ENCODE data around the gene GPAT2. TPM values are rescaled to one million over a fixed set of nuclear protein-coding genes. Genes with fewer than 3 reads are reported as not detected.
"Not testable (repeated sequence)": the region's sequence is repeated elsewhere in the genome, so short reads cannot be mapped to it uniquely, and the experiment has no call there.

The GPAT2 gene
- total RNA-seq, 1 donor from 2014 or later = 9.4 TPM

DNA sequence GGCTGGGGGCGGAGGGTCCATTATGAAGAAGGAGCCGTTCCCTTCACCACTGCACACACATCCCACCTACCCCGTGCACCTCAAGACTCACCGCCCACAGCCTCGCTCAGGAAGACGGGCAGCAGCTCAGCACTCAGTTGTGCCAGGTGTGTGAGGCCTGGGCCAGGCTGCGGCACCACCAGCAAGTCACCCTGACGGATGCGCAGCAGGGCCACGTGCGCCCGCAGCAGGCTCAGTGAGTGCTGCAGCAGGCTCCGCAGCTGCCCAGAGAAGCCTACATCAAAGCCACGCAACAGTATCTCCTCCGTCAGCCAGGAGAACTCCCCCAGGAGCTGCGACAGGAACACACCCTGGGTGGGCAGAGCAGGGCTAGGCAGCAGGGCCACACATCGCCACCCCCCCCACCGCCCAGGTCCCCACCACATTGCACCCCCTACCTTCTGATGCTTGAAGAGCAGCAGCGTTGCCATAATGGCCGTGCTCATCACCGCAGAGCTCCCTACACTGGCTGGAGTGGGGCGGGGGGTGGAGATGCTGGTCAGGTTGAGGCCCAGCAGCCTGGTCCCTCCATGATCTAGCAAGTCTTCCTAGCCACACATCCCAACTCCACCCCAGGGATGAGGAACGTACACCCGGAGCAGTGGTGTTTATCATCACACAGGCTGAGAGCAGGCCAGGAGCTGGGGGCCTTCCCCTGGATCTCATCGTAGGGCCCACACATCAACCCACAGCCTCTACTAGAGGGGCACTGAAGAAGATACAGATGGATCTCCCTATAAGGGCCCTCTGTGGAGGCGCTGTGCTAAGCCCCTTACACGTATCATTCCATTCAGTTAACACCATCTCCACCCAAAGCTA is 10.2 kb downstream of the GPAT2 start:
- no peak overlapping the region for H3K27ac ChIP-seq
- no peak overlapping the region for H3K4me3 ChIP-seq
- H3K27me3 ChIP-seq = no peaks in the 10 kb centered on the region
- H3K9me3 ChIP-seq = no peaks in the 10 kb centered on the region
- TF ChIP-seq, protein P1, sequence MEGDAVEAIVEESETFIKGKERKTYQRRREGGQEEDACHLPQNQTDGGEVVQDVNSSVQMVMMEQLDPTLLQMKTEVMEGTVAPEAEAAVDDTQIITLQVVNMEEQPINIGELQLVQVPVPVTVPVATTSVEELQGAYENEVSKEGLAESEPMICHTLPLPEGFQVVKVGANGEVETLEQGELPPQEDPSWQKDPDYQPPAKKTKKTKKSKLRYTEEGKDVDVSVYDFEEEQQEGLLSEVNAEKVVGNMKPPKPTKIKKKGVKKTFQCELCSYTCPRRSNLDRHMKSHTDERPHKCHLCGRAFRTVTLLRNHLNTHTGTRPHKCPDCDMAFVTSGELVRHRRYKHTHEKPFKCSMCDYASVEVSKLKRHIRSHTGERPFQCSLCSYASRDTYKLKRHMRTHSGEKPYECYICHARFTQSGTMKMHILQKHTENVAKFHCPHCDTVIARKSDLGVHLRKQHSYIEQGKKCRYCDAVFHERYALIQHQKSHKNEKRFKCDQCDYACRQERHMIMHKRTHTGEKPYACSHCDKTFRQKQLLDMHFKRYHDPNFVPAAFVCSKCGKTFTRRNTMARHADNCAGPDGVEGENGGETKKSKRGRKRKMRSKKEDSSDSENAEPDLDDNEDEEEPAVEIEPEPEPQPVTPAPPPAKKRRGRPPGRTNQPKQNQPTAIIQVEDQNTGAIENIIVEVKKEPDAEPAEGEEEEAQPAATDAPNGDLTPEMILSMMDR (IDR thresholded peaks at IDR 0.05) = no peak
- intact Hi-C loops (cut with DNase I) = loop anchor here (10.0 kb wide), 2 partner anchors 90 to 150 kb away; partner anchors contain the start of gene ADRA2B
- H3K36me3 ChIP-seq = no peaks in the 10 kb centered on the region
- peak in 1 of 2 donors; percentile 58 for DNase-seq (ENCODE audit: low spot score in 2 of 2)
- no peaks in the 10 kb centered on the region for H3K4me1 ChIP-seq

DNA sequence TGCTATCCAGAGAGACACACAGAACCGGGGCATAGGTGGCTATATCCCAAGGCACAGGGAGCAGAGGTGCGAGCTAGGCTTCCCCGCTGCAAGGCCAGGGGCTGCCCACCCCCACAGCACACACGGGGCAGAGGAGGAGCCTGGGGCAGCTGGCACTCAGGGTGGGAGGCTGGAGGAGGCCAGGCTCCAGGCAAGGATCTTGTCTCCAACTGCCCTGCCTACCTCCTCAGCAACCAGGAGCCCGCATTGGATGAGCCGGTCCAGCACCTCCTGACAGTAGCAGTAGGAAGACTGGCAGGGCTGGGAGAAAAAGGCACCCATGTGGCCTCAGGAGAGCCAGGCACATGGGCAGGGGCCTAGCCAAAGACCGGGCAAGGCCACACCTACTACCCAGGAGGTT is 11.0 kb downstream of the GPAT2 start:
- peak in 1 of 2 donors; percentile 57 for DNase-seq (ENCODE audit: low spot score in 2 of 2)
- not testable (repeated sequence) for H3K4me3 ChIP-seq, H3K27me3 ChIP-seq, H3K27ac ChIP-seq, H3K4me1 ChIP-seq, H3K9me3 ChIP-seq, H3K36me3 ChIP-seq
- intact Hi-C loops (cut with DNase I) = loop anchor here (10.0 kb wide), 2 partner anchors 91 to 151 kb away; partner anchors contain the start of gene ADRA2B

DNA sequence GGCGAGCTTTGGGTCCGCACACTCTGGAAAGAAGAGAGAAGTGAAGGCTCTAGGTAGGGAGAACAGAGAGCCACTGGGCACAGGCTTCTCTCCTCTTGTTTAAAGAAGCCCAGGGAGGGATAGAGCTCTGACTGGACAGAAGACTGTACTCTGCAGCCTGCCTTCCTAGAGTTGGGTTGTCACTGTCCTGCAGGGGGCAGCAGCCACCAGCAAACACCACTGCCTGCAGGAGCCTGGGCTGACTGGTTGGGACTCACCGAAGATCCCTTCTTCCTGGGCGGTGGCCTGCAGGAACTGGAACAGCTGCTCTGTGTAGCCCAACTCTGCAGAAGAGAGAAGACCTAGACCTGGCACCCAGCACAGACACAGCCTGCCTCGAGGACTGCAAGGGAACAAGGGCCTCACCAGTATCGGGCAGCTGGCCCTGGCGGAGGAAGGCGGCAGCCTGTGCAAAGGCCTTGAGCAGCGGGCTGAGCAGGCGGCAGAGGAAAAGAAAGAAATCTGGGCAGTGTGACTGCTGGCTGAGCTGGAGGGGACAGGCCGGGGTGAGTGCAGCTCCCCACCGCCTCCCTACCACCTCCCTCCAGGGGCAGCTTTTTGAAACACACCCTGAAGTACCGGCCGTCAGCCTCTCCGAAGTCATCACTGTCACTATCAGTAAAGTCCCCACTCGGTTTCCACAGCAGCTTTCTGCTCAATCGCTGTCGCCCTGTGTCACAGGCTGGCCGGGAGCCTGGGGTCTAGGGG is 11.8 kb downstream of the GPAT2 start:
- intact Hi-C loops (cut with DNase I) = loop anchor here (10.0 kb wide), 2 partner anchors 92 to 152 kb away; partner anchors contain the start of gene ADRA2B
- H3K27ac ChIP-seq, H3K36me3 ChIP-seq, H3K9me3 ChIP-seq, H3K4me1 ChIP-seq, H3K27me3 ChIP-seq, H3K4me3 ChIP-seq: not testable (repeated sequence)
- TF ChIP-seq, protein P1 (IDR thresholded peaks at IDR 0.05) = peak; percentile 68 to 77 (median 76)
- peak; percentile 33 to 84 for DNase-seq (ENCODE audit: low spot score in 2 of 2)

DNA sequence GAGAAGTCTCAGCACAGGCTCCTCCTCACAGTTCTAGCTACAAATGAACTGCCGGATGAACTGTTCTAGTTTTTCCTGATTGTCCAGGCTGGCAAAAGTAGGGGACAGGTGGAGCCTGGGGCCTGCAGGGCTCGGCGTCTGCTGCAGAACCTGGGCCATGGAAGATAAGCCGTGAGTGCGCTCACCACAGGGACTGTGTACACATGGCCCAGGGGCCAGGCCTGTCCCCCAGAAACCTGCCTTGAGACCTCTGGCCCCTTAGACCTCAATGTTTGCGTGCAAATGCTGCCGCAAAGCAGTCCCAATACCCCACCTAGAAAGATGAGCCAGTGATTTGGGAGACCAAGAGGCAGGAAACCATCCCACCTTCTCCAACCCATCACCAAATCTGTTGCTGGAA is 12.6 kb downstream of the GPAT2 start:
- not testable (repeated sequence) for DNase-seq (ENCODE audit: low spot score in 2 of 2); H3K27me3 ChIP-seq; H3K36me3 ChIP-seq; H3K4me1 ChIP-seq; H3K9me3 ChIP-seq; H3K4me3 ChIP-seq; H3K27ac ChIP-seq
- intact Hi-C loops (cut with DNase I) = loop anchor here (10.0 kb wide), 2 partner anchors 93 to 153 kb away; partner anchors contain the start of gene ADRA2B

DNA sequence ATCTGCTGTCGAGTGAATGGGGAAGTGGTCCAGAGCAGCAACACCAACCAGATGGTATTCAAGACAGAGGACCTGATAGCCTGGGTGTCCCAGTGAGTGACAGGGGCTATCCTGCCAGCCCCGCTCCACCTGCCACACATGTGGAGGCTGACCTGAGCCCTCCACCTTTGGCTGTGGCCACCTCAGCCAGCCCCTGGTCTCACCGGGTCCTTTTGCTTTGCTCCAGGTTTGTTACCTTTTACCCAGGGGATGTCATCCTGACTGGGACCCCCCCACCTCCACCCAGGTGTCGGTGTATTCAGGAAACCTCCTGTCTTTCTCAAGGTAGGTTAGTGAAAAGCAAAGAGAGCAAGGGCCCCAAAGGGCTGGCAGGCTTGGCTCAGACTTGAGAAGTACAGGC is 13.6 kb downstream of the GPAT2 start:
- not testable (repeated sequence) for H3K4me1 ChIP-seq; H3K36me3 ChIP-seq; H3K4me3 ChIP-seq; H3K9me3 ChIP-seq; DNase-seq (ENCODE audit: low spot score in 2 of 2); H3K27me3 ChIP-seq; H3K27ac ChIP-seq
- intact Hi-C loops (cut with DNase I) = loop anchor here (10.0 kb wide), 2 partner anchors 94 to 154 kb away; partner anchors contain the start of gene ADRA2B

DNA sequence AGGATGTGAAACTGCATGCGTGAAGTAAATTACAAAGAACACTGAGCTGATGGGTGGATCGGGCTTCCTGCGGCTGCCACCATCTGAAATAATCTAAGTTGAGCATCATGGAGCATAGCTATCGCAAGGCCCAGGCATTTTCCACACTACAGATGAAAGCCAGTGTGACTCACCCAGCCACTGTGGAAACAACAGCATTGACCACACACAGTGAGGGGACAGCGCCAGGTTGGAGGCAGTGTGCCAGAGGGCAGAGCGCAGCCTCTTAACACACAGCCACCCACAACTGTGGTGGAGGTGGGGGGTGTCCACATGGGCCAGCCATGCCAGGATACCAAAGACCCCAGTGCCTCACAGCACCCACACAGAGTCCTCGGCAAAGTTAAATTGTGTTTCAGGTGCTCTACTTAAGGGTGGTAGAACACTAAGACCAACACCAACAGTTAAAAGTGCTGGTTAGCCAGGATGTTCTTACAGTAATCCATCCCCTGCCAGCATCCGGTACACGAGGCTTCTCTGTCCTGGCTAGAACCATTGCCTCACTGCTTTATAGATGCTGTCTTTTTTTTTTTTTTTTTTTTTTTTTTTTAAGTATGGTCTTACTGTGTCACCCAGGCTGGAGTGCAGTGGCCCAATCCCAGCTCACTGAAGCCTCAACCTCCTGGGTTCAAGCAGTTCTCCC is 14.7 kb downstream of the GPAT2 start:
- intact Hi-C loops (cut with DNase I) = loop anchor here (10.0 kb wide), 2 partner anchors 95 to 155 kb away; partner anchors contain the start of gene ADRA2B
- not testable (repeated sequence) for H3K4me3 ChIP-seq; H3K4me1 ChIP-seq; H3K36me3 ChIP-seq; H3K9me3 ChIP-seq; H3K27ac ChIP-seq; H3K27me3 ChIP-seq; DNase-seq (ENCODE audit: low spot score in 2 of 2)

DNA sequence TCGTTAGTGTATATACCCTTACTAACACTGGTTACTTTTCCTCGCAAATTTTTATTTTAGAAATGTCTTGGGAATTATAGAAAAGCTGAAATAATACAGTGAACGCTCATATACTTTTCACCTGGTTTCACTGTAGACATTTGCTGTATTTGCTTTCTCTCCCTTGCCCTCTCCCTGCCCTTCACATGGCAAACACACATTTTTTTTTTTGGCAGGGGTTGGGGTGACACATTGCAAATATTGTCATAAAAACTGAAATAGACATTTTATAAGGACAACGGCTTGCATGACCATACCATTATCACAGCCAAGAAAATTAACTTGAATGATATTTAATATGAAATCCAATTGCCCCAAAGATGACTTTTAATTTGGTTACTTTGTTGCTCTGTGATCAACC is 18.4 kb downstream of the GPAT2 start:
- H3K36me3 ChIP-seq; H3K4me3 ChIP-seq; H3K9me3 ChIP-seq; intact Hi-C loops (cut with DNase I); H3K4me1 ChIP-seq; H3K27ac ChIP-seq; H3K27me3 ChIP-seq; DNase-seq (ENCODE audit: low spot score in 2 of 2): not testable (repeated sequence)

DNA sequence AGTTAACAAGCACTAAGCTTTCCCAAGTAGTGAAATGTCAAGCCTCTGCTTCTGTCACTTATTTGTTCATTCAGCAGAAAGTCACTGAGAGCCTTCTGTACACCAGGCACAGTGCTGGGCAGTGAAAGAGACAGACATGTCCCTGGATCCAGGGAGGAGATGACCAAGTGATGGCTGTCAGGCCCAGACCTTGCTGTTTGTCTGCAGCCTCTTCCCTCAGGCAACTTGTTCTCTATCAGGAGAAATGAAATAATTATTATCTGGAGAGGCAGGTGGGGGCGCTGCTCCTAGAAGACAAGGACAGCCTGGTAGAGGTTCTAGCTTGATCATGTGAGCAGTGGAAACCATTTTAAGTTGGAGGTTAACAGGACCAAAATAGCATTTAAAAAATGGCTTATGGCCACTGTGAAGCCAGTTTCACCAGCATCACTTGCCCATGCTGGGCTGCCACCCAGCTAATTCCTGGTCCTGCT is 21.9 kb downstream of the GPAT2 start:
- H3K27me3 ChIP-seq; H3K4me1 ChIP-seq; H3K4me3 ChIP-seq; H3K36me3 ChIP-seq; H3K9me3 ChIP-seq; DNase-seq (ENCODE audit: low spot score in 2 of 2); intact Hi-C loops (cut with DNase I): not testable (repeated sequence)
- H3K27ac ChIP-seq = peak overlapping the region; percentile 34 to 63

DNA sequence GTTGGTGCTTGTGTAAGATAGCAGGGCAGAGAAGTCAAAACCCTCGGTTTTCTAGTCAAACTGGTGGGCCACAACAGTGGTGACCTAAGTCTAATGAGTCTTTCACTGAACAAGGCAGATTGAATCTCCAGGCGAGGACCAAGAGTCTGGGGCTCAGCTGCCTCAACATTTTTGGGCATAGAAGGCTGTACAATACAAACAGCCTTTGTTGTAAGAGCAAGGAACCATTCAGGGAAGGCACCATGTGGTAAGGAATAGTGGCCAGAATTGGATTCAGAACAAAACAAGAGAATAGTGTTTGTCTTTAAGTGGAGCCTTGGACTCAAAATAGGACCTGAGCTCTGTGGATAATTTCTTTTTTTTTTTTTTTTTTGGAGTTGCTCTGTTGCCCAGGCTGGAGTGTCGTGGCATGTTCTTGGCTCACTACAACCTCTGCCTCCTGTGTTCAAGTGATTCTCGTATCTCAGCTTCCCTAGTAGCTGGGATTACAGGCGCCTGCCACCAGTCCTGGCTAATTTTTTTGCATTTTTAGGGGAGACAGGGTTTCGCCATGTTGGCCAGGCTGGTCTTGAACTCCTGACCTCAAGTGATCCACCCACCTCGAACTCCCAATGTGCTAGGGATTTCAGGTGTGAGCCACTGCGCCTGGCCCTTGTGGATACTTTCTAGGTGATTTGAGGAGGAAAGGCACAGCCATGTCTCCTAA is 22.5 kb downstream of the GPAT2 start:
- H3K4me1 ChIP-seq; DNase-seq (ENCODE audit: low spot score in 2 of 2); H3K36me3 ChIP-seq; H3K4me3 ChIP-seq; intact Hi-C loops (cut with DNase I); H3K9me3 ChIP-seq; H3K27me3 ChIP-seq: not testable (repeated sequence)
- H3K27ac ChIP-seq = peak overlapping the region; percentile 34 to 63

Data from ascending aorta (tissue), 2 donors.